Left forelimb (tissue), 1 donor: ENCODE data around the gene NDEL1.

Experiments
- DNase-seq: peaks from one replicate; pipeline ENCODE4 v3.0.0-alpha.2; 2018; ENCODE audit warnings: low spot score

NDEL1 gene

GRCh38 chr17:8502126-8502525 is 66.4 kb downstream of the NDEL1 start:
- DNase-seq: no peak

DNA sequence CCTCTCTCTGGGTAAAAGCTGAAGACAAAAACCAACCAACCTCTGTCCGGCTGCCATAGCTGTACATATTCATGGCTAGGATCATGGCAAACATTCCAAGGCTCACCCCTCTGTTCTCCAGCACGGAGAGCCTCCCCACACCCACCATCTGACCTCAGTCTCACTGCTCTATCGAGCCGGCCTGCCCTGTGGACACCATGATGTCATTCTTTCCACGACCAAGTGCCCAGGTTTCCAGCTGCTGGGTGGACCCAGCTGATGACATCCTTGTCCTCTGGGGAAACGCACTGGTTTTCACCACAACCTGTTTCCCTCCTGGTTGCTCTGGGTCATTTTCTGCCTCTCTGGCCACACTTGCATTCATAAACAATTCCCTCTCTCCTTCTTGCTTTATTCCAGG is 67.7 kb downstream of the NDEL1 start:
- no peak for DNase-seq

- DNase-seq: no peak
Observed at GRCh38 chr17:8503807-8504206, 68.1 kb downstream of the NDEL1 start.

- DNase-seq: no peak
Observed at GRCh38 chr17:8504460-8505207, 69.0 kb downstream of the NDEL1 start.

DNA sequence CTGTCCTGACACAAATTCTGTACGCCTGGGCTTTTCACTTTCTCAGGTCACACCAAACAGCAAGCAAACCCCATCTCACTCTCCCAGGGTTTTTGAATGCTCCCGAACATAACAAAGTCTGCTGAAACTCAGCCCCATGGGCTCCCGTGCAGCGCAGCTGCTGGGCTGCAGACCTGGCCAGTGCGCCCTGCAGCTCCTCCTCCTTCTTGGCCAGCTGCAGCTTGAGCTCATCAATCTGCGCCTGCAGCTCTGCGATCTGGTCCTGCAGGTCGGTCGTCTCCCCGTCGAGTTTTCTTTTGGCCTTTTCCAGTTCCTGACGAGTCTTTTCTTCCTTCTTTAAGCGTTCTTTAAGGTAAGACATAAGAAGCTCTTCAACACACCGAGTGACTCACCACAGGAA is 70.5 kb downstream of the NDEL1 start:
- no peak for DNase-seq

DNA sequence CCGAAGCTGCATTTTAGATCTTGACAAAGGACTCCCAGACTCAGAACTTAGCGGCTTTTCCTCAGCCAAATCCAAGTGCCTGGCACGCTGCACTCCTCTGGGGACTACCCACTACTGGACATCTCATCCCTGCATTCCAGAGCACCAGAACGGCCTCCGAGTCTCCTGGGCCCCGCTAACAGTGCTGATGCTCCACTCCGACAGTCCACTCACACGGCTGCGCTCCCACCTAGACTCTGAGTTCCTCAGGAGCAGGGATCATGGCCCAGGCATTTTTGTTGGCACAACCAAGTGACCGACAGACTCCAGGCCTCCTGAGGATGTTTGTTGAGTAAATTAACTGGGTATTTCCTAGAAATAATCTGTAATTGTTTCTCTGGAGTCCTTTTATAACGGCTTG is 79.1 kb downstream of the NDEL1 start:
- DNase-seq: no peak
